GM19240 (cell line): ENCODE data around the gene GTSF1L.
"Not testable (repeated sequence)": the region's sequence is repeated elsewhere in the genome, so short reads cannot be mapped to it uniquely, and the experiment has no call there.

ENCODE experiments used
- DNase-seq: peaks from one replicate; pipeline ENCODE4 v3.0.0; 2011; ENCODE audit warnings: low spot score; ENCODE audit not compliant: insufficient read length

Gene GTSF1L

GRCh38 chr20:43726811-43727338 is at the start of gene GTSF1L:
Gene GTSF1L (minus strand): TSS chr20:43727002. CDS start chr20:43726694, 308 bp downstream.
- no peak for DNase-seq

GRCh38 chr20:43774754-43775153 is 48.0 kb upstream of the GTSF1L start:
- DNase-seq: no peak

GRCh38 chr20:43771503-43772190 is 44.8 kb upstream of the GTSF1L start:
- no peak for DNase-seq

- no peak for DNase-seq
Observed at GRCh38 chr20:43770342-43770741, 43.5 kb upstream of the GTSF1L start.

- DNase-seq: no peak
Observed at GRCh38 chr20:43767686-43768474, 41.1 kb upstream of the GTSF1L start.

- DNase-seq: no peak
Observed at GRCh38 chr20:43766917-43767316, 40.1 kb upstream of the GTSF1L start.

GRCh38 chr20:43766385-43766784 is 39.6 kb upstream of the GTSF1L start:
- no peak for DNase-seq

- DNase-seq: no peak
Observed at GRCh38 chr20:43765916-43766315, 39.1 kb upstream of the GTSF1L start.

- DNase-seq: no peak
Observed at GRCh38 chr20:43762911-43763310, 36.1 kb upstream of the GTSF1L start.

- DNase-seq: no peak
Observed at GRCh38 chr20:43761386-43762340, 34.9 kb upstream of the GTSF1L start.

GRCh38 chr20:43757888-43758287 is 31.1 kb upstream of the GTSF1L start:
- DNase-seq: not testable (repeated sequence)

GRCh38 chr20:43755851-43756250 is 29.0 kb upstream of the GTSF1L start:
- no peak for DNase-seq

GRCh38 chr20:43755390-43755789 is 28.6 kb upstream of the GTSF1L start:
- no peak for DNase-seq

GRCh38 chr20:43752561-43753301 is 25.9 kb upstream of the GTSF1L start:
- DNase-seq: peak; percentile 58

- no peak for DNase-seq
Observed at GRCh38 chr20:43752051-43752360, 25.2 kb upstream of the GTSF1L start.

GRCh38 chr20:43751167-43752050 is 24.6 kb upstream of the GTSF1L start:
- DNase-seq: peak; percentile 63

- no peak for DNase-seq
Observed at GRCh38 chr20:43750774-43751166, 24.0 kb upstream of the GTSF1L start.

- peak; percentile 67 for DNase-seq
Observed at GRCh38 chr20:43749734-43750294, 23.0 kb upstream of the GTSF1L start.

- no peak for DNase-seq
Observed at GRCh38 chr20:43748274-43748673, 21.5 kb upstream of the GTSF1L start.
